Choroid plexus epithelial cell (primary cell): Measurements from ENCODE around the gene ARHGAP24.
A peak's percentile ranks its signal among the peaks of the same experiment; 100 is the strongest.

Experiments
- DNase-seq: peaks from one replicate; pipeline ENCODE4 v3.0.0-alpha.2; 2010; ENCODE audit warnings: low read depth
- H3K4me3 ChIP-seq: 2 replicates; pipeline ENCODE4 v1.5.1; 2011; ENCODE audit warnings: low read depth, mild to moderate bottlenecking, control low read depth, low read length, moderate library complexity
- CTCF ChIP-seq: conservative IDR thresholded peaks from 2 replicates; pipeline ENCODE4 v1.5.1; 2011; ENCODE audit warnings: low read depth, mild to moderate bottlenecking, control low read depth, inconsistent platforms, low read length, moderate library complexity

ARHGAP24 gene

DNA sequence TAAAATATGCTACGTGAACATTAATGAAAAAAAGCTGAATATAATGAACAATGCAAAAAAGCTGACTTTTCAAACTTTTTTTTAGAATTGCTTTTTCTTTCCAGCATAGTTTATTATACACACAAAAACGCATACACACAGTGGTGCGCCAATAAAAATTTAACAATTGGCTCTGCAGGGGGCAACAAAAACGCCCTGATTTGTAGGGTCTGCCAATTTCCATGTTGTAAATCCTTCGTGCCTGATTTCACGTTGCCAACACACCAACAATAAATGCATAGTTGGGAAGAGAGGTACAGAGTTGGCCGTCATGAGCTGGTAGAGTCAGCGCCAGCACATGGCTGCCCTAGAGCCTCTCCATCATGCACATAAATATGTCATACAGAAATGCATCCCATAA is 551.8 kb downstream of the ARHGAP24 start:
- no peak for DNase-seq
- TF ChIP-seq CTCF = no peak
- H3K4me3 ChIP-seq = no peak overlapping the region

- no peak for TF ChIP-seq CTCF
- DNase-seq = no peak
- no peak overlapping the region for H3K4me3 ChIP-seq
Measured at GRCh38 chr4:86031927-86032326, 557.0 kb downstream of the ARHGAP24 start.

- peak; percentile 93 for DNase-seq
- no peak overlapping the region for H3K4me3 ChIP-seq
- TF ChIP-seq CTCF = no peak
Measured at GRCh38 chr4:86032476-86033022, 557.6 kb downstream of the ARHGAP24 start.

- peak overlapping the region; percentile 8 for H3K4me3 ChIP-seq
- no peak for TF ChIP-seq CTCF
- peak; percentile 85 for DNase-seq
Measured at GRCh38 chr4:86033171-86033570, 558.2 kb downstream of the ARHGAP24 start.

DNA sequence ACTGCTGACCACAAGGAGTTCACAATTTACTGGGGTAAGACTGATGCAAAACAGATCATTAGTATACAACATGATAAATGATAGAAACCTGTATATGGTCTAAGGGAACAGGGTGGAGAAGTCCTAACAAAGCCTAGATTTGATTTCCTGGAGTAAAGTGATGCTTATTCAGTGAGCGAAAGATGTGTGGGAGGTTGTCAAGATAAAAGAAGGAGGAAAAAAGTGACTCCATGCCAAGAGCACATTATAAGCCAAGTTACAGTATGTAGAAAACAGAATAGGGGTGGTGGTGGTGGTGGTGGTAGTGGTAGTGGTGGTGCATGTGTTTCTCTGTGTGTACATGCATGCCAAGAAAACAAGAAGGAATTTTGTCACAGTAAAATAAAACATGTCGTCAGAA is 559.7 kb downstream of the ARHGAP24 start:
- DNase-seq = no peak
- H3K4me3 ChIP-seq = no peak overlapping the region
- no peak for TF ChIP-seq CTCF

- no peak for DNase-seq
- no peak for TF ChIP-seq CTCF
- no peak overlapping the region for H3K4me3 ChIP-seq
Measured at GRCh38 chr4:86035688-86036087, 560.7 kb downstream of the ARHGAP24 start.

DNA sequence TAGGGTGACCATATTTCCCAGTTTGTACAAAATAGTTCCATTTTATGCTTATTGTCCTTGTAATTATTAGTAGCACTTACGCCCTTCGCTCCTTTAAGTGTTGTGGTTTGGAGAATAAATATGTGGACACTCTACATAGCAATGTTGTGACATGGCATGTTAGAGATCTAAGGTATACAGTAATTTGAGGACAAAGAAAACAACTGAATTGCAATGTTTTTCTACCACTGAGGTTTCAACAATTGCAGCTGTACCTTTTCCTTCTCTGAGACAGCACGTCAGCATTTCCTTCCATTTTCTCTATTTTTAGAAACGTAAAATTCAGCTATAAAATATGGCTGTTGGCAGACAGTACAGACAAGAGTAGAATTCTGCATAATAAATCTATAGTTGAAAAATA is 561.8 kb downstream of the ARHGAP24 start:
- peak; percentile 78 for DNase-seq
- no peak for TF ChIP-seq CTCF
- no peak overlapping the region for H3K4me3 ChIP-seq
